ENCODE measurements around the gene NRXN3. TPM values are rescaled to one million over a fixed set of nuclear protein-coding genes. Genes with fewer than 3 reads are reported as not detected.

NRXN3 gene
- total RNA-seq, 2 experiments from 2014 or later, result not detected

DNA sequence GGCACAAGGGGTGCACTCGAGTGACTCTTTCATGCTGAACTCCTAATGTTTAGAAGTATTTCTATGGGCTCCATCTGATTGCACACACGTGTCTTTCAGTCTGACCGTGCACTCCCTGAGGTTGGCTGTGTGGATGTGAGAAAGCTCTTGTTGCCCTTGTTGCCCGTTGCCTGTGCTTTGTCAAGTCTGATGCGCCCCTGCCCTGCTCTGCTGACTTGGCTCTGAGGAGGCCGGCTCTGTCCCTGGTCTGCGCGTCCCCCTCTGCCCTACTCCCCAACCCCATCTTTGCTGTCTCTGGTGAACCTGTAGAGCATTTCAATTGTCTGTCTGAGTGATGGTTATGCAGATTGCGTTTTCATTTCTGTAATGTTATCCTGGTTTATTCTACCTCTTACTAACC is 802.3 kb downstream of the NRXN3 start:
- Histone ChIP-seq H3K79me2 (ENCODE audit: insufficient read depth, low read depth, low read length) (no peaks in the 10 kb centered on the region), H3K9me2 (ENCODE audit: insufficient read depth, low read length) (no peaks in the 10 kb centered on the region), H3K4me3 (ENCODE audit: low read depth, low read length, poor library complexity, severe bottlenecking) (no peak overlapping the region), H4K20me1 (ENCODE audit: insufficient read depth, low read length) (no peaks in the 10 kb centered on the region), H3K4me2 (ENCODE audit: low read length) (no peak overlapping the region), H3K4me1 (ENCODE audit: insufficient read depth, low read length, poor library complexity, severe bottlenecking) (no peaks in the 10 kb centered on the region), H2AFZ (ENCODE audit: low read length) (no peak overlapping the region), H3K9me3 (ENCODE audit: low read length) (no peaks in the 10 kb centered on the region), H3K36me3 (ENCODE audit: insufficient read depth, low read length) (no peaks in the 10 kb centered on the region), H3K27ac (ENCODE audit: low read depth, low read length, poor library complexity, severe bottlenecking) (no peak overlapping the region)
- CTCF ChIA-PET (ENCODE audit: unreplicated experiment), result no interaction called here
- no peak for DNase-seq (ENCODE audit: low spot score)
- BruUV-seq (replicated peaks), result no TSS peak
- intact Hi-C loops (cut with micrococcal nuclease; ENCODE audit: unreplicated experiment), result no loop called here
- no peak for TF ChIP-seq EZH2phosphoT487 (IDR thresholded peaks at IDR 0.05; ENCODE audit: borderline replicate concordance, low read depth, low read length)
- TF ChIP-seq, protein P1, sequence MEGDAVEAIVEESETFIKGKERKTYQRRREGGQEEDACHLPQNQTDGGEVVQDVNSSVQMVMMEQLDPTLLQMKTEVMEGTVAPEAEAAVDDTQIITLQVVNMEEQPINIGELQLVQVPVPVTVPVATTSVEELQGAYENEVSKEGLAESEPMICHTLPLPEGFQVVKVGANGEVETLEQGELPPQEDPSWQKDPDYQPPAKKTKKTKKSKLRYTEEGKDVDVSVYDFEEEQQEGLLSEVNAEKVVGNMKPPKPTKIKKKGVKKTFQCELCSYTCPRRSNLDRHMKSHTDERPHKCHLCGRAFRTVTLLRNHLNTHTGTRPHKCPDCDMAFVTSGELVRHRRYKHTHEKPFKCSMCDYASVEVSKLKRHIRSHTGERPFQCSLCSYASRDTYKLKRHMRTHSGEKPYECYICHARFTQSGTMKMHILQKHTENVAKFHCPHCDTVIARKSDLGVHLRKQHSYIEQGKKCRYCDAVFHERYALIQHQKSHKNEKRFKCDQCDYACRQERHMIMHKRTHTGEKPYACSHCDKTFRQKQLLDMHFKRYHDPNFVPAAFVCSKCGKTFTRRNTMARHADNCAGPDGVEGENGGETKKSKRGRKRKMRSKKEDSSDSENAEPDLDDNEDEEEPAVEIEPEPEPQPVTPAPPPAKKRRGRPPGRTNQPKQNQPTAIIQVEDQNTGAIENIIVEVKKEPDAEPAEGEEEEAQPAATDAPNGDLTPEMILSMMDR (conservative IDR thresholded peaks at IDR 0.05; ENCODE audit: low read length), result no peak
- POLR2A ChIA-PET, result interaction anchor here (0.6 to 1.3 kb wide), 2 partner anchors 9 to 13 kb away, joined by 3 to 4 read pairs; no protein-coding TSS in a partner anchor

DNA sequence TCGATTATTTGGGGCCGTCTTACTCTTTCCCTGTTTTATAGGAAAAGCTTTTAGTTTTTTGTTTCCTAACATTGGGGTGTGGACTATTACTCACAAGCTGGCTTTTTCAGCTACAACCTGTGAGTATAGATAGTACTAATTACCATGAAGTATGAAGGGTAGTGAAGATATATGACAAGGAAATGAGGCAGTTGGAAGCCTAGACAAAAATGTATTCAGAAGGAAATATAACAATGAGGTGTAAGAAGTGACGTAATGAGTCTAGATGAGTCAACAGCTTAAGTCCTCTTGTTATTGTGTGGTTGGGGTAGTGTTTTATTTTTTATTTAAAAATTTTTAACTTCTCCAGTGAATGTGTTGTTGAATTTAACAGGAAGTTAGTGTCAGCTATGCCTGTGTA is 804.5 kb downstream of the NRXN3 start:
- TF ChIP-seq, protein P1 (conservative IDR thresholded peaks at IDR 0.05; ENCODE audit: low read length), result no peak
- TF ChIP-seq EZH2phosphoT487 (IDR thresholded peaks at IDR 0.05; ENCODE audit: borderline replicate concordance, low read depth, low read length), result no peak
- POLR2A ChIA-PET, result interaction anchor here (1.1 kb wide), 1 partner anchor 33 kb away, joined by 3 read pairs; no protein-coding TSS in a partner anchor
- Histone ChIP-seq H3K27ac (ENCODE audit: low read depth, low read length, poor library complexity, severe bottlenecking) (no peak overlapping the region), H4K20me1 (ENCODE audit: insufficient read depth, low read length) (no peaks in the 10 kb centered on the region), H3K9me2 (ENCODE audit: insufficient read depth, low read length) (no peaks in the 10 kb centered on the region), H3K79me2 (ENCODE audit: insufficient read depth, low read depth, low read length) (no peaks in the 10 kb centered on the region), H3K9me3 (ENCODE audit: low read length) (no peaks in the 10 kb centered on the region), H3K4me2 (ENCODE audit: low read length) (no peak overlapping the region), H2AFZ (ENCODE audit: low read length) (no peak overlapping the region), H3K4me1 (ENCODE audit: insufficient read depth, low read length, poor library complexity, severe bottlenecking) (no peaks in the 10 kb centered on the region), H3K36me3 (ENCODE audit: insufficient read depth, low read length) (no peaks in the 10 kb centered on the region), H3K4me3 (ENCODE audit: low read depth, low read length, poor library complexity, severe bottlenecking) (no peak overlapping the region)
- no peak for DNase-seq (ENCODE audit: low spot score)
- intact Hi-C loops (cut with micrococcal nuclease; ENCODE audit: unreplicated experiment), result no loop called here
- CTCF ChIA-PET (ENCODE audit: unreplicated experiment), result no interaction called here
- BruUV-seq (replicated peaks), result no TSS peak

- Histone ChIP-seq H3K4me2 (ENCODE audit: low read length) (no peak overlapping the region), H3K4me1 (ENCODE audit: insufficient read depth, low read length, poor library complexity, severe bottlenecking) (no peaks in the 10 kb centered on the region), H3K27ac (ENCODE audit: low read depth, low read length, poor library complexity, severe bottlenecking) (no peak overlapping the region), H3K79me2 (ENCODE audit: insufficient read depth, low read depth, low read length) (no peaks in the 10 kb centered on the region), H4K20me1 (ENCODE audit: insufficient read depth, low read length) (no peaks in the 10 kb centered on the region), H3K9me2 (ENCODE audit: insufficient read depth, low read length) (no peaks in the 10 kb centered on the region), H3K4me3 (ENCODE audit: low read depth, low read length, poor library complexity, severe bottlenecking) (no peak overlapping the region), H3K36me3 (ENCODE audit: insufficient read depth, low read length) (no peaks in the 10 kb centered on the region), H3K9me3 (ENCODE audit: low read length) (no peaks in the 10 kb centered on the region), H2AFZ (ENCODE audit: low read length) (no peak overlapping the region)
- POLR2A ChIA-PET, result no interaction called here
- CTCF ChIA-PET (ENCODE audit: unreplicated experiment), result no interaction called here
- DNase-seq (ENCODE audit: low spot score), result no peak
- TF ChIP-seq, protein P1 (conservative IDR thresholded peaks at IDR 0.05; ENCODE audit: low read length), result no peak
- no peak for TF ChIP-seq EZH2phosphoT487 (IDR thresholded peaks at IDR 0.05; ENCODE audit: borderline replicate concordance, low read depth, low read length)
- intact Hi-C loops (cut with micrococcal nuclease; ENCODE audit: unreplicated experiment), result no loop called here
- no TSS peak for BruUV-seq (replicated peaks)
Measured at GRCh38 chr14:78975734-78976133, 805.6 kb downstream of the NRXN3 start.
